Mucosa of rectum (tissue), 2 donors: Measurements from ENCODE around the gene SERPINA1.
"Not testable (repeated sequence)": the region's sequence is repeated elsewhere in the genome, so short reads cannot be mapped to it uniquely, and the experiment has no call there.

ENCODE experiments used
- H3K27ac ChIP-seq, 2 donors: one replicate each; pipeline ENCODE4 v1.7.0; 2013; ENCODE audit warnings: inconsistent platforms in 2 of 2, low read depth in 2 of 2, low read length in 2 of 2
- H3K27me3 ChIP-seq, 2 donors: one replicate each; pipeline ENCODE4 v1.7.0; 2013; ENCODE audit warnings: low read length in 2 of 2; ENCODE audit not compliant: control insufficient read depth in 2 of 2, insufficient read depth in 2 of 2
- H3K36me3 ChIP-seq, 2 donors: one replicate each; pipeline ENCODE4 v1.7.0; 2013; ENCODE audit warnings: low read length in 2 of 2; ENCODE audit not compliant: control insufficient read depth in 2 of 2, insufficient read depth in 2 of 2
- H3K4me1 ChIP-seq, 2 donors: one replicate each; pipeline ENCODE4 v1.7.0; 2013; ENCODE audit warnings: low read length in 2 of 2, mild to moderate bottlenecking in 1 of 2; ENCODE audit not compliant: control insufficient read depth in 2 of 2, insufficient read depth in 2 of 2
- H3K4me3 ChIP-seq, 2 donors: one replicate each; pipeline ENCODE4 v1.7.0; 2013; ENCODE audit warnings: low read length in 2 of 2
- H3K9ac ChIP-seq, 2 donors: one replicate each; pipeline ENCODE4 v1.7.0; 2013; ENCODE audit warnings: low read length in 2 of 2, low read depth in 1 of 2, mild to moderate bottlenecking in 1 of 2
- H3K9me3 ChIP-seq, 2 donors: one replicate each; pipeline ENCODE4 v1.7.0; 2013; ENCODE audit warnings: low read length in 2 of 2; ENCODE audit not compliant: control insufficient read depth in 2 of 2
- donor health status: healthy.
- donor health status: Normal muscosa, but diverticular disease.

SERPINA1 gene

GRCh38 chr14:94362614-94363133 lies 25.7 kb downstream of the SERPINA1 start:
- no peaks in the 10 kb centered on the region for H3K36me3 ChIP-seq
- H3K27ac ChIP-seq = no peak overlapping the region
- peaks cover 0 to 2% of the 10 kb centered on the region in 2 donors for H3K4me1 ChIP-seq
- H3K9me3 ChIP-seq = no peaks in the 10 kb centered on the region
- no peak overlapping the region for H3K4me3 ChIP-seq
- no peak overlapping the region for H3K9ac ChIP-seq
- no peaks in the 10 kb centered on the region for H3K27me3 ChIP-seq

DNA sequence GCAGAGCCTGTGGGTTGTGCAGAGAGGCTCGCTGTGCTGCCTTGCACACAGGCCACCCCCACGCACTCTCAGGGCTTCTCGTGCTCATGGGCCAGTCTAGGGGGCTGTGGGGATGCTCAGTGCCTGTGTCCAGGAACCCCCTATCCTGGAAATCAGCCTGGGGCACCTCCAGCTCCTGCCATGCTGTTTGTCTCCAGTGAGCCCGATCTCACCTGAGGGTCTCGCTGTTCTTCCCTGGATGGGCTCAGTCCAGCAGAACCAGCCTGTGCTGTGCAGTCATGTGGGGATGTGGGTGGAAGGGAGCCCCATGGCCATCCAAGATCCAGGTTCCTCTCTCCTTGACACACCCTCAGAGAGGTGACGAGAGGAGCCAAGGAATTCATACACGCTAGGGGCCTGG lies 26.7 kb downstream of the SERPINA1 start:
- Histone ChIP-seq H3K27me3 (no peaks in the 10 kb centered on the region), H3K4me1 (peaks cover 0 to 2% of the 10 kb centered on the region in 2 donors), H3K36me3 (no peaks in the 10 kb centered on the region), H3K27ac (no peak overlapping the region), H3K4me3 (no peak overlapping the region), H3K9ac (no peak overlapping the region), H3K9me3 (no peaks in the 10 kb centered on the region)

DNA sequence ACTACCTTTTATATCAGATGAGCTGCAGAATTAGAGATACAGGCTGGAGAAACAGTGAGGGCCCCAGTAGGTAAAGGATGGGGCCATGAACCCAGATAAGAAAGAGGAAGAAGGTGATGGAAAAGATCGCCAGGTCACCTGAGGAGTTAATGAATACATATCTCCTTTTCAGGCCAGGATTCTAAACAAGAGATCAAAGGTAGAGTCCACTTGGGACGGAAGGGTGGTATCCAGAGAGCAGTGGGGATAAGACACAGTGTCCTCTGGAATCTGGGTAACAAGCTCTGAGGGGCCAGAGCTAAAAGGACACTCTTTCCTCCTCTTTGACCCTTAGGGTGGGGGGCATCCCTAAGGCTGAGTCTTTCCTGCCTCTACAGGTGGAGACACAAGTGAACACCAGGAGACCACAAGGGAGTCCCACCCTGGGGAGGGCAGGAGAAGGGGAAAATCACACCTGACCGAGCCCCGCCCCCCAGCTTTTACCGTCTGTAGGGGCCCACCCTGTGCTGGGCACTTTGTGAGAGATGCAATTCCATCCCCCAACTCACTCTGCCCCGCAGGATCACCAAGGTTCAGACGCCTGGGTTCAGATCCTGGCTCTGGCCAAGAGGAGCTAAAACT lies 27.3 kb downstream of the SERPINA1 start:
- Histone ChIP-seq H3K27me3 (no peaks in the 10 kb centered on the region), H3K4me3 (no peak overlapping the region), H3K27ac (no peak overlapping the region), H3K36me3 (no peaks in the 10 kb centered on the region), H3K9ac (no peak overlapping the region), H3K9me3 (no peaks in the 10 kb centered on the region), H3K4me1 (peaks cover 0 to 2% of the 10 kb centered on the region in 2 donors)

DNA sequence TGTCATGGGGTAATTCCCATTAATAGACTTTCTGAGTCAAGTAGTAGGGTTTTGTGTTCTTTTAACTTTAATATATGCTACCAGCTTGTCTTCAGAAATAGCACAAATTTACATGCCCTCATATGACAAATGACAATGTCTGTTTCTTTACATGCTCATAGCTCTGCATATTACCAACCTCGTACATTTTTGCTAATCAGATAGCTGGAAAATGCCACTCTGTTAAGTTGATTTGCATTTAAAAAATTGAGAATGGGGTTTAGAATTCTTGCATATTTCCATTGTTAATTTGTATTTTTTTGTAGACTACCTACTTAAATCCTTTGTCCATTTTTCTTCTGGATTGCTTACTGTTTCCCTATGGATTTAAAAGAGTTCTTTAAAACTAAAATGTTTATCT lies 31.2 kb downstream of the SERPINA1 start:
- H3K36me3 ChIP-seq = no peaks in the 10 kb centered on the region
- no peak overlapping the region for H3K9ac ChIP-seq
- no peak overlapping the region for H3K4me3 ChIP-seq
- H3K27ac ChIP-seq = no peak overlapping the region
- no peaks in the 10 kb centered on the region for H3K9me3 ChIP-seq
- H3K4me1 ChIP-seq = peaks cover 0 to 4% of the 10 kb centered on the region in 2 donors
- H3K27me3 ChIP-seq = peaks cover 0 to 4% of the 10 kb centered on the region in 2 donors

DNA sequence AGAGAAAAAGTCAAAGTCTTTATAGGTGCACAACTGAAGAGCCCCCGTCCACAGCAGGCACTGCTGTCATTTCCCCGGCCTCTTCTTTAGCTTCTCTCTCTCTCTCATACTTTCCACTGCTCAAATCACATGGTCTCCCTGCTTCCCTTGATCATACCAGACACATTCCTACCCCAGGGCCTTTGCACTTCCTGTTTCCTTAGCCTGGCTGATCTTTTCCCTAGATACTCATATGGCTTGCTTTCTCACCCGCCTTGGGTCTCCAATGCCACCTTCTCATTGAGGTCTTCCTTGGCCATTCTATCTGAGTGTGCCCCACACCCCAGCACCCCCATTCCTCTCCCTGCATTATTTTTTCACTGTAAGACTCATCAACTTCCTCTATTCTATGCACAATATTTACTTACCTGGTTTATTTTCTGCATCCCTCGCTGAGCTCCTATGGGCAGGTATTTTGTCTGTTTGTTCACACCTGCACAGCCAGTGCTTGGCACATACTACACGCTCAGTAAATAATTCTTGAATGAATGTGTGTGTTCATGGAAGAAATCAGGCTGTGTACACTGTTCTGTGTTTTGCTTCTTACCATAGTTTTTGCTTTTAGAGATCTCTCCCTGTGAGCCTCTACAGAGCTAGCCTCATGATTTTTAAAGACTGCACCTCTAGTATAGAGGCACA lies 31.9 kb downstream of the SERPINA1 start:
- Histone ChIP-seq H3K9me3 (no peaks in the 10 kb centered on the region), H3K36me3 (no peaks in the 10 kb centered on the region), H3K4me1 (peaks cover 0 to 4% of the 10 kb centered on the region in 2 donors), H3K9ac (no peak overlapping the region), H3K27me3 (peaks cover 0 to 4% of the 10 kb centered on the region in 2 donors), H3K27ac (no peak overlapping the region), H3K4me3 (no peak overlapping the region)

- Histone ChIP-seq H3K27ac (no peak overlapping the region), H3K9me3 (no peaks in the 10 kb centered on the region), H3K9ac (no peak overlapping the region), H3K4me1 (peaks cover 0 to 4% of the 10 kb centered on the region in 2 donors), H3K27me3 (peaks cover 0 to 4% of the 10 kb centered on the region in 2 donors), H3K4me3 (no peak overlapping the region), H3K36me3 (no peaks in the 10 kb centered on the region)
Measured at GRCh38 chr14:94355191-94355794, 33.1 kb downstream of the SERPINA1 start.

- Histone ChIP-seq H3K27me3 (peaks cover 0 to 4% of the 10 kb centered on the region in 2 donors), H3K9ac (no peak overlapping the region), H3K4me3 (no peak overlapping the region), H3K27ac (no peak overlapping the region), H3K9me3 (no peaks in the 10 kb centered on the region), H3K36me3 (no peaks in the 10 kb centered on the region), H3K4me1 (peaks cover 0 to 2% of the 10 kb centered on the region in 2 donors)
Measured at GRCh38 chr14:94354638-94355185, 33.7 kb downstream of the SERPINA1 start.

DNA sequence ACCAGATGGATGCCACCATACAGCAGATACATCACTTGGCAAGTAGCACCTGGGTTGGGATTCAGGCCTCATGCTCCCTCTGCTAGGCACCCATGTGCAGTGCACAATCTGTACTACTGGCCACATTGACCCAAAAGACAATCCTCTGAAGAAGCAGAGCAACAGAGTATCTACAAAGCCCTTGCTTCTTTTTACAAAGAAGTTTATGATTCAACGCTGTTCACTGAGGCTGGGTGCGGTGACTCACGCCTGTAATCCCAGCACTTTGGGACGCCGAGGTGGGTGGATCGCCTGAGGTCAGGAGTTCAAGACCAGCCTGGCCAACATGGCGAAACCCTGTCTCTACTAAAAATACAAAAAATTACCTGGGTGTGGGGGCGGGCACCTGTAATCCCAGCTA lies 34.2 kb downstream of the SERPINA1 start:
- H3K36me3 ChIP-seq, H3K9ac ChIP-seq, H3K4me3 ChIP-seq, H3K4me1 ChIP-seq, H3K9me3 ChIP-seq, H3K27ac ChIP-seq, H3K27me3 ChIP-seq: not testable (repeated sequence)

DNA sequence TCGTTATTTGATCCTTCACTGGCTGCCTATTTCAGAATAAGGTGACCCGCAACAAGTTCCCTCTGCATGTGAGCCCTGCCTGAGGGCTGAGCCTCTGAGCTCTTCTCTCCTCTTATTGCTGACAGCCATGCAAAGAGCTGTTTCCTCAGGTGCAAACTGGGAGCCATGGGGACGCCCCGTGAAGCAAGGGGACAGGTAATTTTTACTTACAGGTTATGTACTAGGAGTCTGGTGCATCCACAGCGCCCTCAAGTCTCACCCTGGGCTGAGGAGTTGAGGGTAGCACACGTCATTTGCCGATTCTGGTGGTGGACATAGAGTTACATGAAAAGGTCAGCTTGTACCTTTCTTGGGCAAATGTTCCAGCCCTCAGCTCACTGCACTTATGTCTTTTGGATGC lies 39.1 kb downstream of the SERPINA1 start:
- no peak overlapping the region for H3K9ac ChIP-seq
- no peak overlapping the region for H3K4me3 ChIP-seq
- no peaks in the 10 kb centered on the region for H3K36me3 ChIP-seq
- H3K27me3 ChIP-seq = no peaks in the 10 kb centered on the region
- no peaks in the 10 kb centered on the region for H3K9me3 ChIP-seq
- H3K4me1 ChIP-seq = no peaks in the 10 kb centered on the region
- H3K27ac ChIP-seq = no peak overlapping the region

- no peak overlapping the region for H3K9ac ChIP-seq
- H3K9me3 ChIP-seq = no peaks in the 10 kb centered on the region
Measured at GRCh38 chr14:94348836-94349235, 39.6 kb downstream of the SERPINA1 start.

More at GRCh38 chr14:94348836-94349235, 39.6 kb downstream of the SERPINA1 start:
- Histone ChIP-seq H3K4me1 (no peaks in the 10 kb centered on the region), H3K36me3 (no peaks in the 10 kb centered on the region), H3K27ac (no peak overlapping the region), H3K4me3 (no peak overlapping the region), H3K27me3 (no peaks in the 10 kb centered on the region)
